K562 (cell line): ENCODE measurements around the gene NNAT. TPM values are rescaled to one million over a fixed set of nuclear protein-coding genes. Genes with fewer than 3 reads are reported as not detected.

Experiments
- BHLHE40 ChIP-seq: IDR thresholded peaks from 2 replicates; pipeline ENCODE4 v1.6.1; 2011; ENCODE audit warnings: low read length, improper control_type of control experiment
- ERF ChIP-seq: fragments of 450-650 bp; formaldehyde crosslinking; IDR thresholded peaks from 2 replicates; pipeline ENCODE4 v1.4.0; 2020; ENCODE audit warnings: mild to moderate bottlenecking, mixed read lengths
- ESRRA ChIP-seq: fragments of 450-650 bp; IDR thresholded peaks from 2 replicates; pipeline ENCODE4 v1.6.1; 2014; ENCODE audit warnings: low read depth, mild to moderate bottlenecking, moderate library complexity, borderline replicate concordance
- HMBOX1 ChIP-seq: sonication (generic); IDR thresholded peaks from 2 replicates; pipeline ENCODE4 v1.6.1; 2016
- KLF1 ChIP-seq: fragments of 450-650 bp; IDR thresholded peaks from 2 replicates; pipeline ENCODE4 v1.6.1; 2016; ENCODE audit warnings: missing genetic modification characterization, missing compliant biosample characterization
- MTF1 ChIP-seq: fragments of 250-450 bp; sonication (Bioruptor Pico); IDR thresholded peaks from 2 replicates; pipeline ENCODE4 v1.9.0; 2021; ENCODE audit warnings: moderate library complexity, mild to moderate bottlenecking, inconsistent platforms, borderline replicate concordance
- MYNN ChIP-seq, 2 experiments: sonication (generic); formaldehyde crosslinking in 1 of 2; IDR thresholded peaks; 2 replicates each; pipeline versions ENCODE4 v1.5.0 to v1.6.1; 2016 to 2020; ENCODE audit warnings: antibody characterized with exemption in 1 of 2, missing genetic modification reagents in 1 of 2
- PPARD ChIP-seq: fragments of 250-450 bp; sonication (Bioruptor Pico); IDR thresholded peaks from 2 replicates; pipeline ENCODE4 v1.8.0; 2022; ENCODE audit warnings: inconsistent platforms, mild to moderate bottlenecking, moderate library complexity
- RAD51 ChIP-seq: fragments of 450-650 bp; IDR thresholded peaks from 2 replicates; pipeline ENCODE4 v1.7.1; 2016; ENCODE audit warnings: low read depth, mild to moderate bottlenecking, borderline replicate concordance
- RBBP5 ChIP-seq: fragments of 200-600 bp; sonication (generic); IDR thresholded peaks from 2 replicates; pipeline ENCODE4 v1.6.1; 2012; ENCODE audit warnings: borderline replicate concordance, mild to moderate bottlenecking, low read length, control low read depth, inconsistent platforms; ENCODE audit not compliant: insufficient read depth, poor library complexity, severe bottlenecking
- TRIM24 ChIP-seq, 2 experiments: fragments of 450-650 bp; IDR thresholded peaks; 2 replicates each; pipeline ENCODE4 v1.6.1; 2016
- XRCC3 ChIP-seq: fragments of 450-650 bp; IDR thresholded peaks from 2 replicates; pipeline ENCODE4 v1.6.1; 2017; ENCODE audit warnings: mild to moderate bottlenecking, moderate library complexity
- ZFP30 ChIP-seq: fragments of 250-450 bp; sonication (Bioruptor Pico); IDR thresholded peaks from 2 replicates; pipeline ENCODE4 v1.8.0; 2022; ENCODE audit warnings: moderate library complexity, mild to moderate bottlenecking, inconsistent platforms, borderline replicate concordance
- ZNF143 ChIP-seq: sonication (generic); formaldehyde crosslinking; IDR thresholded peaks from 2 replicates; pipeline ENCODE4 v1.9.0; 2022; ENCODE audit warnings: mild to moderate bottlenecking, missing genetic modification reagents
- ZNF316 ChIP-seq: fragments of 450-650 bp; IDR thresholded peaks from 2 replicates; pipeline ENCODE4 v1.6.1; 2016
- ZNF75A ChIP-seq: fragments of 450-650 bp; formaldehyde crosslinking; IDR thresholded peaks from 2 replicates; pipeline ENCODE4 v1.4.0; 2020; ENCODE audit warnings: mild to moderate bottlenecking
- polyA plus RNA-seq, 8 experiments: library from polyadenylated mRNA; depleted of rRNA in 4 of 8; stranded (reverse) in 5 of 8; unstranded in 3 of 8; fragments of >200 nt; fragmentation: Nextera tagmentation in 2 of 8; fragmentation: Illumina TruSeq in 1 of 8; extraction: Ambion mirVana in 2 of 8; extraction: Trizol in 1 of 8; gene quantifications; 2 replicates each; pipeline versions ENCODE4 v1.2.1 to v1.2.3, GENCODE V29; 2011 to 2014; ENCODE audit warnings: inconsistent platforms in 1 of 8, missing spikeins in 1 of 8
- total RNA-seq, 7 experiments: library from RNA; depleted of rRNA in 6 of 7; stranded (reverse); fragments of >200 nt in 6 of 7; fragmentation: Illumina TruSeq in 2 of 7; extraction: Trizol in 2 of 7; gene quantifications; 2 replicates each; pipeline versions ENCODE4 v1.2.1 to v1.2.3, GENCODE V29; 2011 to 2021; ENCODE audit warnings: low replicate concordance in 1 of 7
- TF ChIP-seq, protein P1 (sequence below), 2 experiments: fragments of 150-350 bp in 1 of 2; IDR thresholded peaks; 2 replicates each; pipeline ENCODE4 v1.6.1; 2012 to 2016; ENCODE audit warnings: low read depth in 2 of 2, low read length in 2 of 2, mild to moderate bottlenecking in 1 of 2, moderate library complexity in 1 of 2
- TF ChIP-seq, protein P2 (sequence below): fragments of 450-650 bp; IDR thresholded peaks from 2 replicates; pipeline ENCODE4 v1.6.1; 2016; ENCODE audit warnings: mild to moderate bottlenecking
- TF ChIP-seq, protein P3 (sequence below), 3 experiments: fragments of 200-800 bp in 1 of 3; sonication (Bioruptor generic) in 1 of 3; sonication (generic) in 1 of 3; formaldehyde crosslinking in 1 of 3; IDR thresholded peaks; 2 replicates each; pipeline versions ENCODE4 v1.6.1 to v1.8.0; 2016 to 2022; ENCODE audit warnings: mild to moderate bottlenecking in 2 of 3, missing compliant biosample characterization in 2 of 3, missing genetic modification characterization in 2 of 3, missing genetic modification reagents in 1 of 3

The NNAT gene
- total and polyA plus RNA-seq, 9 of the 15 experiments (the other 6 are each of a cell fraction or from before 2014, with no cell fraction given), result 0.13 TPM; not detected in 8

GRCh38 chr20:37528446-37529213, 7.6 kb downstream of the NNAT start (continued):
- TF ChIP-seq, protein P1, sequence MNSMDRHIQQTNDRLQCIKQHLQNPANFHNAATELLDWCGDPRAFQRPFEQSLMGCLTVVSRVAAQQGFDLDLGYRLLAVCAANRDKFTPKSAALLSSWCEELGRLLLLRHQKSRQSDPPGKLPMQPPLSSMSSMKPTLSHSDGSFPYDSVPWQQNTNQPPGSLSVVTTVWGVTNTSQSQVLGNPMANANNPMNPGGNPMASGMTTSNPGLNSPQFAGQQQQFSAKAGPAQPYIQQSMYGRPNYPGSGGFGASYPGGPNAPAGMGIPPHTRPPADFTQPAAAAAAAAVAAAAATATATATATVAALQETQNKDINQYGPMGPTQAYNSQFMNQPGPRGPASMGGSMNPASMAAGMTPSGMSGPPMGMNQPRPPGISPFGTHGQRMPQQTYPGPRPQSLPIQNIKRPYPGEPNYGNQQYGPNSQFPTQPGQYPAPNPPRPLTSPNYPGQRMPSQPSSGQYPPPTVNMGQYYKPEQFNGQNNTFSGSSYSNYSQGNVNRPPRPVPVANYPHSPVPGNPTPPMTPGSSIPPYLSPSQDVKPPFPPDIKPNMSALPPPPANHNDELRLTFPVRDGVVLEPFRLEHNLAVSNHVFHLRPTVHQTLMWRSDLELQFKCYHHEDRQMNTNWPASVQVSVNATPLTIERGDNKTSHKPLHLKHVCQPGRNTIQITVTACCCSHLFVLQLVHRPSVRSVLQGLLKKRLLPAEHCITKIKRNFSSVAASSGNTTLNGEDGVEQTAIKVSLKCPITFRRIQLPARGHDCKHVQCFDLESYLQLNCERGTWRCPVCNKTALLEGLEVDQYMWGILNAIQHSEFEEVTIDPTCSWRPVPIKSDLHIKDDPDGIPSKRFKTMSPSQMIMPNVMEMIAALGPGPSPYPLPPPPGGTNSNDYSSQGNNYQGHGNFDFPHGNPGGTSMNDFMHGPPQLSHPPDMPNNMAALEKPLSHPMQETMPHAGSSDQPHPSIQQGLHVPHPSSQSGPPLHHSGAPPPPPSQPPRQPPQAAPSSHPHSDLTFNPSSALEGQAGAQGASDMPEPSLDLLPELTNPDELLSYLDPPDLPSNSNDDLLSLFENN (IDR thresholded peaks at IDR 0.05; ENCODE audit: low read depth in 2 of 2, low read length in 2 of 2), result no peak
- TF ChIP-seq KLF1 (no peak), ZNF316 (peak; percentile 85), ZFP30 (CRISPR knock-in tag) (no peak), MYNN (IDR thresholded peaks at IDR 0.05) (no peak), MYNN (CRISPR knock-in tag; IDR thresholded peaks at IDR 0.05) (no peak), MTF1 (no peak), ZNF143 (CRISPR knock-in tag) (no peak), HMBOX1 (no peak), PPARD (CRISPR knock-in tag) (no peak), ERF (CRISPR knock-in tag) (no peak), XRCC3 (no peak), TRIM24 (IDR thresholded peaks at IDR 0.05) (0 out of 4 replicates have a peak, but pooled peaks of 1 of the 2 experiments have one; percentile 17), BHLHE40 (no peak), RAD51 (no peak), RBBP5 (no peak), ESRRA (no peak), ZNF75A (CRISPR knock-in tag) (no peak)
- TF ChIP-seq, protein P2, sequence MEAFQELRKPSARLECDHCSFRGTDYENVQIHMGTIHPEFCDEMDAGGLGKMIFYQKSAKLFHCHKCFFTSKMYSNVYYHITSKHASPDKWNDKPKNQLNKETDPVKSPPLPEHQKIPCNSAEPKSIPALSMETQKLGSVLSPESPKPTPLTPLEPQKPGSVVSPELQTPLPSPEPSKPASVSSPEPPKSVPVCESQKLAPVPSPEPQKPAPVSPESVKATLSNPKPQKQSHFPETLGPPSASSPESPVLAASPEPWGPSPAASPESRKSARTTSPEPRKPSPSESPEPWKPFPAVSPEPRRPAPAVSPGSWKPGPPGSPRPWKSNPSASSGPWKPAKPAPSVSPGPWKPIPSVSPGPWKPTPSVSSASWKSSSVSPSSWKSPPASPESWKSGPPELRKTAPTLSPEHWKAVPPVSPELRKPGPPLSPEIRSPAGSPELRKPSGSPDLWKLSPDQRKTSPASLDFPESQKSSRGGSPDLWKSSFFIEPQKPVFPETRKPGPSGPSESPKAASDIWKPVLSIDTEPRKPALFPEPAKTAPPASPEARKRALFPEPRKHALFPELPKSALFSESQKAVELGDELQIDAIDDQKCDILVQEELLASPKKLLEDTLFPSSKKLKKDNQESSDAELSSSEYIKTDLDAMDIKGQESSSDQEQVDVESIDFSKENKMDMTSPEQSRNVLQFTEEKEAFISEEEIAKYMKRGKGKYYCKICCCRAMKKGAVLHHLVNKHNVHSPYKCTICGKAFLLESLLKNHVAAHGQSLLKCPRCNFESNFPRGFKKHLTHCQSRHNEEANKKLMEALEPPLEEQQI, result no peak
- TF ChIP-seq, protein P3, sequence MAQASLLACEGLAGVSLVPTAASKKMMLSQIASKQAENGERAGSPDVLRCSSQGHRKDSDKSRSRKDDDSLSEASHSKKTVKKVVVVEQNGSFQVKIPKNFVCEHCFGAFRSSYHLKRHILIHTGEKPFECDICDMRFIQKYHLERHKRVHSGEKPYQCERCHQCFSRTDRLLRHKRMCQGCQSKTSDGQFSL (CRISPR knock-in tag; IDR thresholded peaks at IDR 0.05), result 0 out of 2 replicates have a peak, but pooled peaks have one; percentile 12
- TF ChIP-seq, protein P3 (tag; IDR thresholded peaks at IDR 0.05), result no peak
- TF ChIP-seq, all 486 proteins: peak for 7
